RPMI8226 (cell line): ENCODE data around the gene CYB561D1.

Experiments
- DNase-seq: peaks from one replicate; pipeline ENCODE4 v3.0.0-alpha.2; 2015

Gene CYB561D1

GRCh38 chr1:109501644-109502363, 7.9 kb downstream of the CYB561D1 start:
- DNase-seq: no peak

GRCh38 chr1:109502364-109502851, 8.5 kb downstream of the CYB561D1 start:
- no peak for DNase-seq

GRCh38 chr1:109503935-109504334, 10.0 kb downstream of the CYB561D1 start:
- DNase-seq: no peak

- no peak for DNase-seq
Observed at GRCh38 chr1:109504974-109505373, 11.1 kb downstream of the CYB561D1 start.

- no peak for DNase-seq
Observed at GRCh38 chr1:109508001-109508872, 14.3 kb downstream of the CYB561D1 start.

- no peak for DNase-seq
Observed at GRCh38 chr1:109508873-109509175, 14.9 kb downstream of the CYB561D1 start.

- DNase-seq: peak; percentile 58
Observed at GRCh38 chr1:109509176-109510134, 15.6 kb downstream of the CYB561D1 start, which contains the start of gene AMIGO1. TSS of gene AMIGO1 (minus strand) at chr1:109509727. CDS start at chr1:109508912, 815 bp downstream.

- DNase-seq: no peak
Observed at GRCh38 chr1:109513110-109513710, 19.3 kb downstream of the CYB561D1 start.

GRCh38 chr1:109514846-109515245, 21.0 kb downstream of the CYB561D1 start:
- DNase-seq: no peak

GRCh38 chr1:109516872-109517271, 23.0 kb downstream of the CYB561D1 start:
- DNase-seq: no peak

GRCh38 chr1:109517337-109517736, 23.4 kb downstream of the CYB561D1 start:
- DNase-seq: no peak

- DNase-seq: no peak
Observed at GRCh38 chr1:109521002-109521951, 27.4 kb downstream of the CYB561D1 start.

- DNase-seq: no peak
Observed at GRCh38 chr1:109522026-109522425, 28.1 kb downstream of the CYB561D1 start.

- DNase-seq: no peak
Observed at GRCh38 chr1:109523706-109524105, 29.8 kb downstream of the CYB561D1 start.

- DNase-seq: no peak
Observed at GRCh38 chr1:109527098-109527811, 33.4 kb downstream of the CYB561D1 start.

GRCh38 chr1:109527846-109528695, 34.2 kb downstream of the CYB561D1 start:
- no peak for DNase-seq

- no peak for DNase-seq
Observed at GRCh38 chr1:109528712-109529111, 34.8 kb downstream of the CYB561D1 start.

- DNase-seq: no peak
Observed at GRCh38 chr1:109529881-109530456, 36.1 kb downstream of the CYB561D1 start.

- DNase-seq: no peak
Observed at GRCh38 chr1:109530457-109531087, 36.7 kb downstream of the CYB561D1 start.
